A673 (cell line): ENCODE results near the gene TSPAN4. TPM values are rescaled to one million over a fixed set of nuclear protein-coding genes. Genes with fewer than 3 reads are reported as not detected.

ENCODE experiments used
- BruUV-seq: library from RNA; stranded (reverse); fragments of 400-500 nt; replicated peaks from 2 replicates; lab custom pipeline; 2021; lab: Mats Ljungman, UMichigan
- CTCF ChIA-PET: fragments of 300-600 bp; sonication (Branson Sonifier 250); formaldehyde crosslinking; loops from one replicate; lab custom pipeline; 2022; ENCODE audit warnings: antibody characterized with exemption; lab: Charles Lee
- POLR2A ChIA-PET: fragments of 300-600 bp; sonication (Branson Sonifier 250); formaldehyde crosslinking; loops from one replicate; lab custom pipeline; 2022; ENCODE audit warnings: antibody characterized with exemption; ENCODE audit not compliant: low non-redundant PET; lab: Charles Lee
- DNase-seq: peaks from one replicate; pipeline ENCODE4 v3.0.0-alpha.2; 2015; ENCODE audit warnings: low spot score
- H3K27ac ChIP-seq: fragments of 200-600 bp; sonication (generic); 2 replicates; pipeline ENCODE4 v1.5.1; 2016; ENCODE audit warnings: mixed run types, low read depth, mild to moderate bottlenecking, mixed read lengths, antibody characterized with exemption, low read length; ENCODE audit not compliant: poor library complexity, severe bottlenecking
- H3K27me3 ChIP-seq: fragments of 200-600 bp; sonication (generic); replicated peaks from 2 replicates; pipeline ENCODE4 v1.6.1; 2017; ENCODE audit warnings: mixed run types, low read depth, mild to moderate bottlenecking, mixed read lengths, antibody characterized with exemption, low read length; ENCODE audit not compliant: insufficient read depth, poor library complexity
- H3K36me3 ChIP-seq: fragments of 200-600 bp; sonication (generic); 2 replicates; pipeline ENCODE4 v1.6.1; 2016; ENCODE audit warnings: mixed run types, mild to moderate bottlenecking, mixed read lengths, antibody characterized with exemption, low read length; ENCODE audit not compliant: insufficient read depth, poor library complexity, severe bottlenecking
- H3K4me1 ChIP-seq: fragments of 200-600 bp; sonication (generic); 2 replicates; pipeline ENCODE4 v1.6.1; 2017; ENCODE audit warnings: mixed run types, mild to moderate bottlenecking, mixed read lengths, antibody characterized with exemption, low read length; ENCODE audit not compliant: insufficient read depth, poor library complexity, severe bottlenecking
- H3K4me3 ChIP-seq: fragments of 200-600 bp; sonication (generic); 2 replicates; pipeline ENCODE4 v1.5.1; 2016; ENCODE audit warnings: low read depth, mixed run types, mild to moderate bottlenecking, mixed read lengths, low read length; ENCODE audit not compliant: poor library complexity, severe bottlenecking
- H3K9me3 ChIP-seq: fragments of 200-600 bp; sonication (generic); 2 replicates; pipeline ENCODE4 v1.6.1; 2016; ENCODE audit warnings: mixed run types, low read depth, mild to moderate bottlenecking, mixed read lengths, antibody characterized with exemption, low read length; ENCODE audit not compliant: poor library complexity, severe bottlenecking
- EZH2 ChIP-seq: fragments of 200-600 bp; sonication (generic); IDR thresholded peaks from 2 replicates; pipeline ENCODE4 v1.6.1; 2017; ENCODE audit warnings: borderline replicate concordance, low read depth, mild to moderate bottlenecking, mixed read lengths, antibody characterized with exemption, low read length; ENCODE audit not compliant: poor library complexity, severe bottlenecking
- intact Hi-C: fragments of 100-400 bp; cut with micrococcal nuclease; formaldehyde crosslinking; loops from one replicate; pipeline ENCODE4 v1.10.0; 2022; ENCODE audit not compliant: unreplicated experiment
- total RNA-seq: library from RNA; stranded (reverse); gene quantifications from 2 replicates; pipeline ENCODE4 v1.2.3, GENCODE V29; 2021
- TF ChIP-seq, protein P1 (sequence below): fragments of 300-800, 200-600 bp; sonication (generic); conservative IDR thresholded peaks from 2 replicates; pipeline ENCODE4 v1.5.1; 2017; ENCODE audit warnings: low read depth, mild to moderate bottlenecking, antibody characterized with exemption, low read length, moderate library complexity, mixed read lengths

Gene TSPAN4
- total RNA-seq, 1 experiment from 2014 or later = 17.5 TPM

DNA sequence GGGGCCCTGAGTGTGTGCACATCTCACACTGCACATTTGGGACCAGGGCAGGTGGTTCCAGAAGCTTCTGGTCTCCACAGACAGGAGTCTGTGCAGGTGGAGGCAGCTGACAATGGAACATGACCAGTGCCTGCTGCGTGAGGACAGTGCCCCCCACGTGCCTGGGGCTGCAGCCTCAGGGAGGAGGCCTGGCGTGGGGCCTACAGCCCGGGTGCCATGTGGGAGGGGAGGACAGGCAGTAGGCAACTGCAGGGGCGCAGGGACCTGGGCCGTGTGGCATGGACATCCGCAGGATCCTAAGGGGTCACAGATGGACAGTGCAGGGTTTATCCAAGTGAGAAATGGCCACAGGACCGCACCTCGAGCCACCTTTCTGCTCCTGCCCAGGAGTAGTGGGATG is 28.8 kb downstream of the TSPAN4 start:
- Histone ChIP-seq H3K27ac (no peak overlapping the region), H3K36me3 (no peaks in the 10 kb centered on the region), H3K4me1 (no peaks in the 10 kb centered on the region), H3K9me3 (no peaks in the 10 kb centered on the region), H3K27me3 (no peaks in the 10 kb centered on the region), H3K4me3 (no peak overlapping the region)
- BruUV-seq = no TSS peak
- DNase-seq = no peak
- TF ChIP-seq, protein P1, sequence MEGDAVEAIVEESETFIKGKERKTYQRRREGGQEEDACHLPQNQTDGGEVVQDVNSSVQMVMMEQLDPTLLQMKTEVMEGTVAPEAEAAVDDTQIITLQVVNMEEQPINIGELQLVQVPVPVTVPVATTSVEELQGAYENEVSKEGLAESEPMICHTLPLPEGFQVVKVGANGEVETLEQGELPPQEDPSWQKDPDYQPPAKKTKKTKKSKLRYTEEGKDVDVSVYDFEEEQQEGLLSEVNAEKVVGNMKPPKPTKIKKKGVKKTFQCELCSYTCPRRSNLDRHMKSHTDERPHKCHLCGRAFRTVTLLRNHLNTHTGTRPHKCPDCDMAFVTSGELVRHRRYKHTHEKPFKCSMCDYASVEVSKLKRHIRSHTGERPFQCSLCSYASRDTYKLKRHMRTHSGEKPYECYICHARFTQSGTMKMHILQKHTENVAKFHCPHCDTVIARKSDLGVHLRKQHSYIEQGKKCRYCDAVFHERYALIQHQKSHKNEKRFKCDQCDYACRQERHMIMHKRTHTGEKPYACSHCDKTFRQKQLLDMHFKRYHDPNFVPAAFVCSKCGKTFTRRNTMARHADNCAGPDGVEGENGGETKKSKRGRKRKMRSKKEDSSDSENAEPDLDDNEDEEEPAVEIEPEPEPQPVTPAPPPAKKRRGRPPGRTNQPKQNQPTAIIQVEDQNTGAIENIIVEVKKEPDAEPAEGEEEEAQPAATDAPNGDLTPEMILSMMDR = no peak
- no peak for TF ChIP-seq EZH2
- POLR2A ChIA-PET = no interaction called here
- intact Hi-C loops = no loop called here
- CTCF ChIA-PET = no interaction called here

DNA sequence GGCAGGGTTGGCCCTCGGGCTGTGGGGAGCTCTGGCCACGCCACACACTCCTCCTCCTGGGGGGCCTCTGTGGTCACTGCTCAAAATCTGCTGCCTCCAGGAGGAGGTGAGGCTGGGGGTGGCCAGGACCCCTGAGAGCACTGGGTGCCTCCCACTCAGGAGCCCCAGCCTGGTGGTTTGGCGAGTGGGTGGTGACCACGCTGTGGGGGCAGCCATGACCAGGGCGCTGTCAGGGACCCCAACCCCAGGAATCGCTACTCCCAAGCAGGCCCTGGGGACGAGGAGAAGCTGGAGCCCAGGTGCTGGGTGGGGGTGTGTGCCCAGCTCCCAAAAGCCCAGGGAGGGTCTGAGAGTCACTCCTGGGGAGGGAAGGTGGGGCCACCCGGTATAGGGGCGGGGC is 30.1 kb downstream of the TSPAN4 start:
- intact Hi-C loops = no loop called here
- BruUV-seq = no TSS peak
- ChIA-PET CTCF (no interaction called here), POLR2A (no interaction called here)
- Histone ChIP-seq H3K36me3 (no peaks in the 10 kb centered on the region), H3K4me3 (no peak overlapping the region), H3K9me3 (no peaks in the 10 kb centered on the region), H3K4me1 (peaks cover 5% of the 10 kb centered on the region), H3K27ac (no peak overlapping the region), H3K27me3 (no peaks in the 10 kb centered on the region)
- no peak for TF ChIP-seq EZH2
- TF ChIP-seq, protein P1 = no peak
- no peak for DNase-seq

DNA sequence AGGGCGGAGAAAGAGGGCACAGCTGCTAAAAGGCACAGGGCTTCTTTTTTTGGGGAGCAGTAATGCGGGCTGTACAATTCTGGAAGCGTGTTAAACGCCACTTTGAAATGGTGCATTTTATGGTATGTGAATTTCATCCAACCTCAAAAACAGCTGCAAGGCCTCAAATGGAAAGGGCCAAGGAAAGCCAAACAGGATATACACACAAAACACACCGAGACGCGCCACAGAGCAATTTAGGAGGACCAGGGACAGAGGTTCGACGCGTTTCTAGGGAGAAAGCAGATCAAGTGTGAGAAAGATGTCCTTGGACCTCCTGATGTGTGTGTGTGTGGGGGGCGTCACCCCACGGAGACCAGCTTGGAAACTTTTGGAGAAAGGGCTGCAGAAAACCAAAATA is 31.1 kb downstream of the TSPAN4 start:
- intact Hi-C loops = no loop called here
- H3K27ac ChIP-seq = no peak overlapping the region
- ChIA-PET POLR2A (no interaction called here), CTCF (no interaction called here)
- no peak for DNase-seq
- H3K4me1 ChIP-seq = peaks cover 5% of the 10 kb centered on the region
- no peaks in the 10 kb centered on the region for H3K27me3 ChIP-seq
- no peaks in the 10 kb centered on the region for H3K36me3 ChIP-seq
- H3K9me3 ChIP-seq = no peaks in the 10 kb centered on the region
- no peak overlapping the region for H3K4me3 ChIP-seq
- no peak for TF ChIP-seq EZH2
- TF ChIP-seq, protein P1 = no peak
- no TSS peak for BruUV-seq
